ENCODE results near the gene FOCAD. TPM values are rescaled to one million over a fixed set of nuclear protein-coding genes. Genes with fewer than 3 reads are reported as not detected.

FOCAD gene
- total RNA-seq, 1 donor from 2014 or later = 60.1 TPM

GRCh38 chr9:20782289-20782688, 98.2 kb downstream of the FOCAD start:
- no peak for TF ChIP-seq CTCF (conservative IDR thresholded peaks at IDR 0.05)
- DNase-seq (ENCODE audit: low read depth, low spot score) = no peak
- no peaks in the 10 kb centered on the region for H3K9me3 Mint-ChIP-seq
- H3K27me3 Mint-ChIP-seq (ENCODE audit: low read depth) = no peaks in the 10 kb centered on the region
- H3K4me3 Mint-ChIP-seq = no peak overlapping the region
- H3K27ac Mint-ChIP-seq (ENCODE audit: unreplicated experiment) = no peak overlapping the region
- peaks cover 10% of the 10 kb centered on the region for H3K36me3 Mint-ChIP-seq (ENCODE audit: low read depth)
- H3K4me1 Mint-ChIP-seq = no peaks in the 10 kb centered on the region

- Mint-ChIP-seq H3K4me3 (no peak overlapping the region), H3K27ac (ENCODE audit: unreplicated experiment) (no peak overlapping the region), H3K9me3 (no peaks in the 10 kb centered on the region), H3K36me3 (ENCODE audit: low read depth) (peaks cover 10% of the 10 kb centered on the region), H3K27me3 (ENCODE audit: low read depth) (no peaks in the 10 kb centered on the region), H3K4me1 (no peaks in the 10 kb centered on the region)
- TF ChIP-seq CTCF (conservative IDR thresholded peaks at IDR 0.05) = no peak
- no peak for DNase-seq (ENCODE audit: low read depth, low spot score)
Observed at GRCh38 chr9:20783057-20784038, 99.3 kb downstream of the FOCAD start.

GRCh38 chr9:20784196-20784595, 100.1 kb downstream of the FOCAD start:
- no peaks in the 10 kb centered on the region for H3K9me3 Mint-ChIP-seq
- no peak for TF ChIP-seq CTCF (conservative IDR thresholded peaks at IDR 0.05)
- H3K4me3 Mint-ChIP-seq = no peak overlapping the region
- H3K4me1 Mint-ChIP-seq = no peaks in the 10 kb centered on the region
- H3K27ac Mint-ChIP-seq (ENCODE audit: unreplicated experiment) = no peak overlapping the region
- H3K27me3 Mint-ChIP-seq (ENCODE audit: low read depth) = no peaks in the 10 kb centered on the region
- DNase-seq (ENCODE audit: low read depth, low spot score) = no peak
- H3K36me3 Mint-ChIP-seq (ENCODE audit: low read depth) = peaks cover 4% of the 10 kb centered on the region

- no peak for TF ChIP-seq CTCF (conservative IDR thresholded peaks at IDR 0.05)
- Mint-ChIP-seq H3K27me3 (ENCODE audit: low read depth) (no peaks in the 10 kb centered on the region), H3K27ac (ENCODE audit: unreplicated experiment) (no peak overlapping the region), H3K36me3 (ENCODE audit: low read depth) (peaks cover 10% of the 10 kb centered on the region), H3K9me3 (no peaks in the 10 kb centered on the region), H3K4me1 (no peaks in the 10 kb centered on the region), H3K4me3 (no peak overlapping the region)
- no peak for DNase-seq (ENCODE audit: low read depth, low spot score)
Observed at GRCh38 chr9:20786807-20787206, 102.7 kb downstream of the FOCAD start.

- Mint-ChIP-seq H3K9me3 (no peaks in the 10 kb centered on the region), H3K27ac (ENCODE audit: unreplicated experiment) (no peak overlapping the region), H3K4me1 (no peaks in the 10 kb centered on the region), H3K27me3 (ENCODE audit: low read depth) (no peaks in the 10 kb centered on the region), H3K4me3 (no peak overlapping the region), H3K36me3 (ENCODE audit: low read depth) (peaks cover 10% of the 10 kb centered on the region)
- no peak for TF ChIP-seq CTCF (conservative IDR thresholded peaks at IDR 0.05)
- DNase-seq (ENCODE audit: low read depth, low spot score) = no peak
Observed at GRCh38 chr9:20788526-20789451, 104.7 kb downstream of the FOCAD start.

All from neural crest cell (in vitro differentiated cells).